ENCODE measurements around the gene MAD1L1.
"Not testable (repeated sequence)": the region's sequence is repeated elsewhere in the genome, so short reads cannot be mapped to it uniquely, and the experiment has no call there.

MAD1L1 gene

GRCh38 chr7:1978656-1979590, 253.8 kb downstream of the MAD1L1 start:
- no peak for DNase-seq

- no peak for DNase-seq
Measured at GRCh38 chr7:1977876-1978441, 254.8 kb downstream of the MAD1L1 start.

GRCh38 chr7:1977059-1977875, 255.5 kb downstream of the MAD1L1 start:
- no peak for DNase-seq

GRCh38 chr7:1976521-1976920, 256.2 kb downstream of the MAD1L1 start:
- not testable (repeated sequence) for DNase-seq

GRCh38 chr7:1975581-1975980, 257.2 kb downstream of the MAD1L1 start:
- DNase-seq: no peak

- DNase-seq: no peak
Measured at GRCh38 chr7:1975179-1975578, 257.6 kb downstream of the MAD1L1 start.

- no peak for DNase-seq
Measured at GRCh38 chr7:1974290-1975101, 258.2 kb downstream of the MAD1L1 start.

- DNase-seq: no peak
Measured at GRCh38 chr7:1973321-1974251, 259.2 kb downstream of the MAD1L1 start.

- DNase-seq: no peak
Measured at GRCh38 chr7:1972744-1973143, 260.0 kb downstream of the MAD1L1 start.

- DNase-seq: no peak
Measured at GRCh38 chr7:1971946-1972654, 260.6 kb downstream of the MAD1L1 start.

GRCh38 chr7:1970895-1971294, 261.9 kb downstream of the MAD1L1 start:
- no peak for DNase-seq

- DNase-seq: not testable (repeated sequence)
Measured at GRCh38 chr7:1970285-1970660, 262.5 kb downstream of the MAD1L1 start.

- DNase-seq: no peak
Measured at GRCh38 chr7:1969459-1970284, 263.1 kb downstream of the MAD1L1 start.

GRCh38 chr7:1968397-1969111, 264.2 kb downstream of the MAD1L1 start:
- DNase-seq: no peak

GRCh38 chr7:1967512-1968396, 265.0 kb downstream of the MAD1L1 start:
- no peak for DNase-seq

- DNase-seq: no peak
Measured at GRCh38 chr7:1966631-1967200, 266.0 kb downstream of the MAD1L1 start.

GRCh38 chr7:1965579-1966294, 267.0 kb downstream of the MAD1L1 start:
- DNase-seq: no peak
